ENCODE results near the gene CCM2L.

Gene CCM2L

DNA sequence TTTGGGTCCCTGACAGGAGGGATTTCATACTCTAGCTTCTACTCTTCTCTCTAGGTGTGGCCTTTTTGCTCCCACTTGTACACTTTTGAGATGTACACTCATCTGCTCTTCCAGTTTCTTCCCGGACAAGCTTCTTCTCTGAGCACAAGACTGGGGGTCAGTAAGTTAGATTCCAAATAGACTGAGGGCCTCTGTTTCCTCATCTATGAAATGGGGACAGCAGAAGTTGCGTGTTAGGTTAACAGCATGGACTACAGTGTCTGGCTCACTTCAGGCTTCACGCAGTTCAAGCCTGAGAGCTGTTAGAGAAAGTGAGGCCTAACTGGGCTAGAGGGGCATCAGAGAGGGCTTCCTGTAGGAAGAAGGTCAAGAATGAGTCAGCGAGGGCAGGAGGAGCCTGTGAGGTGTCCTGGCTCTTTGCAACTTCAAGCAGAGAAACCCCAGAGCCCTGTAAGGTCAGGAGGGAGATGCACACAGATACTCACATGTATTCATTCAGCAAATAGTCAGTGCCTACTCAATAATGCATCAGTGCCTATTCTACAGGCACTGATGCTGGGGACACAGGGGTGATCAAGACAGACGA, 21.7 kb upstream of the CCM2L start:
- Histone ChIP-seq H2AFZ (ENCODE audit: low read depth, low read length, severe bottlenecking) (no peak overlapping the region), H3K9me3 (ENCODE audit: insufficient read depth, low read length) (no peaks in the 10 kb centered on the region), H3K4me3 (ENCODE audit: insufficient read depth, low read length, poor library complexity, severe bottlenecking) (no peak overlapping the region), H3K9me2 (replicated peaks; ENCODE audit: insufficient read depth, low read length) (no peaks in the 10 kb centered on the region), H3K36me3 (ENCODE audit: low read length) (no peaks in the 10 kb centered on the region), H3K9ac (ENCODE audit: low read length) (no peak overlapping the region), H3K27me3 (ENCODE audit: low read length) (no peaks in the 10 kb centered on the region), H3F3A (ENCODE audit: insufficient read depth) (no peaks in the 10 kb centered on the region), H3K27ac (ENCODE audit: low read depth, low read length) (no peak overlapping the region), H3K79me2 (ENCODE audit: insufficient read depth, low read length) (no peaks in the 10 kb centered on the region), H3K4me2 (ENCODE audit: low read depth, low read length, poor library complexity, severe bottlenecking) (no peak overlapping the region), H4K20me1 (ENCODE audit: low read depth, low read length) (no peaks in the 10 kb centered on the region)
- TF ChIP-seq, protein P1, sequence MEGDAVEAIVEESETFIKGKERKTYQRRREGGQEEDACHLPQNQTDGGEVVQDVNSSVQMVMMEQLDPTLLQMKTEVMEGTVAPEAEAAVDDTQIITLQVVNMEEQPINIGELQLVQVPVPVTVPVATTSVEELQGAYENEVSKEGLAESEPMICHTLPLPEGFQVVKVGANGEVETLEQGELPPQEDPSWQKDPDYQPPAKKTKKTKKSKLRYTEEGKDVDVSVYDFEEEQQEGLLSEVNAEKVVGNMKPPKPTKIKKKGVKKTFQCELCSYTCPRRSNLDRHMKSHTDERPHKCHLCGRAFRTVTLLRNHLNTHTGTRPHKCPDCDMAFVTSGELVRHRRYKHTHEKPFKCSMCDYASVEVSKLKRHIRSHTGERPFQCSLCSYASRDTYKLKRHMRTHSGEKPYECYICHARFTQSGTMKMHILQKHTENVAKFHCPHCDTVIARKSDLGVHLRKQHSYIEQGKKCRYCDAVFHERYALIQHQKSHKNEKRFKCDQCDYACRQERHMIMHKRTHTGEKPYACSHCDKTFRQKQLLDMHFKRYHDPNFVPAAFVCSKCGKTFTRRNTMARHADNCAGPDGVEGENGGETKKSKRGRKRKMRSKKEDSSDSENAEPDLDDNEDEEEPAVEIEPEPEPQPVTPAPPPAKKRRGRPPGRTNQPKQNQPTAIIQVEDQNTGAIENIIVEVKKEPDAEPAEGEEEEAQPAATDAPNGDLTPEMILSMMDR (IDR thresholded peaks at IDR 0.05; ENCODE audit: insufficient read depth, low read length, poor library complexity, severe bottlenecking), result no peak
- TF ChIP-seq EZH2phosphoT487 (conservative IDR thresholded peaks at IDR 0.05; ENCODE audit: low read length), result no peak

DNA sequence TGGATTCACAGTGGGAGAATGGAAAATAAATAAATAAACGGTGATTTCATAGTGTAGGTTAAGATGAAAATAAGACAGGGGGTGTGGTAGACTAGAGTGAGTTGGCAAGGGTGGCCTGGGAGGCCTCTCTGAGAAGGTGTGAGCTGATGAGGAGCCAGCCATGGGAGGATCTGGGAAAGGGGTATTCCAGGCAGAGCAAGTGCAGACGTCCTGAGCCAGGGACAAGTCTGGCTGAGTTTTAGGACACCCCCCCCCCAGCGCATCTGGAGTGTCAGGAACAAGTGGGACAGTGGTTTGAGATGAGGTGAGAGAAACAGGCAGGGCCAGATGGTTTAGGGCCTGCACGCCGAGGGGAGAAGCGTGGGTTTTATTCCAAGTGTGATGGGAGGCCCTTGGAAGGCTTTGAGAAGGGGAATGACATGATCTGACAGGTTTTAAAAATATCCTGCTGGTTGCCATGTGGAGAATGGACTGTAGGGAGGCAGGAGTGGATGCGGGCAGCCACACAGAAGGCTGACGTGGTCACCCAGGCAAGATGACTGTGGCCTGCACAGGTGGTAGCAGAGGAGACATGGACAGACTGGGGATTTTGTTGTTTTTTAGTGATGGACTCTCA, 21.1 kb upstream of the CCM2L start:
- Histone ChIP-seq H3F3A (ENCODE audit: insufficient read depth) (no peaks in the 10 kb centered on the region), H3K27me3 (ENCODE audit: low read length) (no peaks in the 10 kb centered on the region), H3K36me3 (ENCODE audit: low read length) (no peaks in the 10 kb centered on the region)

GRCh38 chr20:31990641-31991338, 19.4 kb upstream of the CCM2L start:
- no peaks in the 10 kb centered on the region for H3K36me3 ChIP-seq (ENCODE audit: low read length)
- H4K20me1 ChIP-seq (ENCODE audit: low read depth, low read length), result no peaks in the 10 kb centered on the region
- H3K4me2 ChIP-seq (ENCODE audit: low read depth, low read length, poor library complexity, severe bottlenecking), result no peak overlapping the region
- H3K9me3 ChIP-seq (ENCODE audit: insufficient read depth, low read length), result no peaks in the 10 kb centered on the region
- H3K79me2 ChIP-seq (ENCODE audit: insufficient read depth, low read length), result no peaks in the 10 kb centered on the region
- H3K9me2 ChIP-seq (replicated peaks; ENCODE audit: insufficient read depth, low read length), result no peaks in the 10 kb centered on the region
- no peak overlapping the region for H3K27ac ChIP-seq (ENCODE audit: low read depth, low read length)
- TF ChIP-seq, protein P1 (IDR thresholded peaks at IDR 0.05; ENCODE audit: insufficient read depth, low read length, poor library complexity, severe bottlenecking), result no peak
- TF ChIP-seq EZH2phosphoT487 (conservative IDR thresholded peaks at IDR 0.05; ENCODE audit: low read length), result no peak
- H2AFZ ChIP-seq (ENCODE audit: low read depth, low read length, severe bottlenecking), result no peak overlapping the region
- H3K27me3 ChIP-seq (ENCODE audit: low read length), result no peaks in the 10 kb centered on the region
- H3K4me3 ChIP-seq (ENCODE audit: insufficient read depth, low read length, poor library complexity, severe bottlenecking), result no peak overlapping the region
- no peaks in the 10 kb centered on the region for H3F3A ChIP-seq (ENCODE audit: insufficient read depth)
- H3K9ac ChIP-seq (ENCODE audit: low read length), result no peak overlapping the region

More for the DNA sequence above, 21.1 kb upstream of the CCM2L start:
- Histone ChIP-seq H3K9me3 (ENCODE audit: insufficient read depth, low read length) (no peaks in the 10 kb centered on the region), H2AFZ (ENCODE audit: low read depth, low read length, severe bottlenecking) (no peak overlapping the region), H3K79me2 (ENCODE audit: insufficient read depth, low read length) (no peaks in the 10 kb centered on the region), H3K9ac (ENCODE audit: low read length) (no peak overlapping the region), H3K4me2 (ENCODE audit: low read depth, low read length, poor library complexity, severe bottlenecking) (no peak overlapping the region), H4K20me1 (ENCODE audit: low read depth, low read length) (no peaks in the 10 kb centered on the region), H3K9me2 (replicated peaks; ENCODE audit: insufficient read depth, low read length) (no peaks in the 10 kb centered on the region), H3K27ac (ENCODE audit: low read depth, low read length) (no peak overlapping the region), H3K4me3 (ENCODE audit: insufficient read depth, low read length, poor library complexity, severe bottlenecking) (no peak overlapping the region)
- TF ChIP-seq, protein P1 (IDR thresholded peaks at IDR 0.05; ENCODE audit: insufficient read depth, low read length, poor library complexity, severe bottlenecking), result no peak
- no peak for TF ChIP-seq EZH2phosphoT487 (conservative IDR thresholded peaks at IDR 0.05; ENCODE audit: low read length)
